Measurements from ENCODE around the gene SYT12. TPM values are rescaled to one million over a fixed set of nuclear protein-coding genes. Genes with fewer than 3 reads are reported as not detected.

Gene SYT12
- total and polyA plus RNA-seq, 2 of the 8 experiments (the other 6 are each of a cell fraction or from before 2014, with no cell fraction given) = 1.4 to 3.3 TPM

DNA sequence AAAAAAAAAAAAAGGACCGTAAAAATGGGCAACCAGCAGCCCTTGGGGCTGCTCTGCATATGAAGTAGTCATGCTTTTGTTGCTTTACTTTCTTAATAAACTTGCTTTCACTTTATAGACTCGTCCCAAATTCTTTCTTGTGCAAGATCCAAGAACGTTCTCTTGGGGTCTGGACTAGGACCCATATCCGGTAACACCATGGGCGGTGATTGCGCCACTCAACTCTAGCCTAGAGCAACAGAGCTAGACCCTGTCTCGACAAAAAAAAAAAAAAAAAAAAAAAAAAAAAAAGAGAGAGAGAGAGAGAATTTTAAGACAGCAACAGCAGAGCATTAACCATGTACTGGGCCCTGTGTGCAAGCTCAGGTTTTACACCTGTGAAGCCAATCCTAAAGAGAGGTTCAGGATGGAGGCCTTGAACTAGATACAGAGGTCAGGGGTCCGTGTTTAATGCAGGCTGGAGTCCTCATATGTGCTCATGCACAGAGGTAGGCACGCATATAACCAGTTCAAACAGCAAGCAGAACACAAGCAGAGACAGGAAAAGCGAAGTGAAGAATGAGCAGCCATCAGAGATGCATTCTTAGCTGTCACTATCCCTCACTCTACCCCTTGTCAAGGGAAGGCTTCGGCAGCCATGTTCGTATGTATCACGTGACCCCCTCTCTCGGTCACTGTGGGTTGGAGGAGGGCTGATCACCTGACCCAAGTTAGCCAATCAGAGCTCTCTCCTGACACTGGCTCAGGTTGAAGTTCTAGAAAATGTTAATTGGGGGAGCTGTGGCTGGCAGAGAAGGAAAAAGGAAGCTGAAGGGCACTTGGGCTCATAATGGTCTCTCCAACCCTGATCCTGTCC lies 16.7 kb upstream of the SYT12 start (continued):
- TF ChIP-seq SP2 (IDR thresholded peaks at IDR 0.05; ENCODE audit: low read length) = no peak
- TF ChIP-seq ZNF274 (IDR thresholded peaks at IDR 0.05; ENCODE audit: borderline replicate concordance, extremely low read depth, low read length) = no peak
- TF ChIP-seq HDAC6 (IDR thresholded peaks at IDR 0.05; ENCODE audit: low read depth, low read length) = no peak
- TF ChIP-seq KDM5A (IDR thresholded peaks at IDR 0.05; ENCODE audit: low read length) = peak; percentile 69; the same call in 1 of the 2 replicates
- TF ChIP-seq KDM1A (IDR thresholded peaks at IDR 0.05; ENCODE audit: borderline replicate concordance, low read length) = no peak
- peak; percentile 96 for TF ChIP-seq SP4 (IDR thresholded peaks at IDR 0.05; ENCODE audit: low read length)
- TF ChIP-seq TEAD4 (IDR thresholded peaks at IDR 0.05; ENCODE audit: low read depth, low read length) = no peak
- no peak for TF ChIP-seq SIX5 (IDR thresholded peaks at IDR 0.05; ENCODE audit: low read depth, low read length)
- TF ChIP-seq SP1 (IDR thresholded peaks at IDR 0.05; ENCODE audit: low read depth, low read length) = 0 out of 2 replicates have a peak, but pooled peaks have one; percentile 36
- no peak for TF ChIP-seq CBX5 (IDR thresholded peaks at IDR 0.05; ENCODE audit: low read depth, low read length)
- TF ChIP-seq, protein P1, sequence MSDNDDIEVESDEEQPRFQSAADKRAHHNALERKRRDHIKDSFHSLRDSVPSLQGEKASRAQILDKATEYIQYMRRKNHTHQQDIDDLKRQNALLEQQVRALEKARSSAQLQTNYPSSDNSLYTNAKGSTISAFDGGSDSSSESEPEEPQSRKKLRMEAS (IDR thresholded peaks at IDR 0.05) = peak; percentile 53; the same call in 1 of the 2 replicates
- TF ChIP-seq, protein P2, sequence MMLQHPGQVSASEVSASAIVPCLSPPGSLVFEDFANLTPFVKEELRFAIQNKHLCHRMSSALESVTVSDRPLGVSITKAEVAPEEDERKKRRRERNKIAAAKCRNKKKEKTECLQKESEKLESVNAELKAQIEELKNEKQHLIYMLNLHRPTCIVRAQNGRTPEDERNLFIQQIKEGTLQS (IDR thresholded peaks at IDR 0.05; ENCODE audit: insufficient read depth, low read depth, low read length) = peak; percentile 84
- TF ChIP-seq, protein P3, sequence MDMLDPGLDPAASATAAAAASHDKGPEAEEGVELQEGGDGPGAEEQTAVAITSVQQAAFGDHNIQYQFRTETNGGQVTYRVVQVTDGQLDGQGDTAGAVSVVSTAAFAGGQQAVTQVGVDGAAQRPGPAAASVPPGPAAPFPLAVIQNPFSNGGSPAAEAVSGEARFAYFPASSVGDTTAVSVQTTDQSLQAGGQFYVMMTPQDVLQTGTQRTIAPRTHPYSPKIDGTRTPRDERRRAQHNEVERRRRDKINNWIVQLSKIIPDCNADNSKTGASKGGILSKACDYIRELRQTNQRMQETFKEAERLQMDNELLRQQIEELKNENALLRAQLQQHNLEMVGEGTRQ (IDR thresholded peaks at IDR 0.05; ENCODE audit: low read length) = peak; percentile 96
